ENCODE results near the gene PELI1.

PELI1 gene

GRCh38 chr2:64128406-64128805 is 15.8 kb downstream of the PELI1 start:
- TF ChIP-seq CTCF (IDR thresholded peaks at IDR 0.05; ENCODE audit: poor library complexity, severe bottlenecking): no peak
- DNase-seq (ENCODE audit: low spot score) (no peak), ATAC-seq (ENCODE audit: low read depth) (no peak)
- Histone ChIP-seq H3K9me3 (ENCODE audit: severe bottlenecking) (no peaks in the 10 kb centered on the region), H3K4me1 (ENCODE audit: insufficient read depth, poor library complexity, severe bottlenecking) (peaks cover 4% of the 10 kb centered on the region), H3K4me3 (ENCODE audit: severe bottlenecking) (no peak overlapping the region), H3K27me3 (ENCODE audit: insufficient read depth, poor library complexity, severe bottlenecking) (no peaks in the 10 kb centered on the region), H3K36me3 (ENCODE audit: low read depth) (0 out of 2 replicates have a peak, but pooled peaks cover 4% of the 10 kb centered on the region), H3K27ac (ENCODE audit: poor library complexity, severe bottlenecking) (no peak overlapping the region)

GRCh38 chr2:64127119-64127518 is 17.1 kb downstream of the PELI1 start:
- Histone ChIP-seq H3K27me3 (ENCODE audit: insufficient read depth, poor library complexity, severe bottlenecking) (no peaks in the 10 kb centered on the region), H3K4me3 (ENCODE audit: severe bottlenecking) (no peak overlapping the region), H3K9me3 (ENCODE audit: severe bottlenecking) (no peaks in the 10 kb centered on the region), H3K36me3 (ENCODE audit: low read depth) (0 out of 2 replicates have a peak, but pooled peaks cover under 1% of the 10 kb centered on the region), H3K27ac (ENCODE audit: poor library complexity, severe bottlenecking) (no peak overlapping the region), H3K4me1 (ENCODE audit: insufficient read depth, poor library complexity, severe bottlenecking) (no peaks in the 10 kb centered on the region)
- ATAC-seq (ENCODE audit: low read depth): no peak
- DNase-seq (ENCODE audit: low spot score): no peak
- no peak for TF ChIP-seq CTCF (IDR thresholded peaks at IDR 0.05; ENCODE audit: poor library complexity, severe bottlenecking)

- Histone ChIP-seq H3K4me3 (ENCODE audit: severe bottlenecking) (no peak overlapping the region), H3K9me3 (ENCODE audit: severe bottlenecking) (no peaks in the 10 kb centered on the region), H3K27me3 (ENCODE audit: insufficient read depth, poor library complexity, severe bottlenecking) (no peaks in the 10 kb centered on the region), H3K36me3 (ENCODE audit: low read depth) (no peaks in the 10 kb centered on the region), H3K27ac (ENCODE audit: poor library complexity, severe bottlenecking) (no peak overlapping the region), H3K4me1 (ENCODE audit: insufficient read depth, poor library complexity, severe bottlenecking) (peaks cover under 1% of the 10 kb centered on the region)
- TF ChIP-seq CTCF (IDR thresholded peaks at IDR 0.05; ENCODE audit: poor library complexity, severe bottlenecking): no peak
- DNase-seq (ENCODE audit: low spot score) (no peak), ATAC-seq (ENCODE audit: low read depth) (no peak)
These were observed 17.6 kb downstream of the PELI1 start for GRCh38 chr2:64126601-64127000.

GRCh38 chr2:64124571-64124970 is 19.6 kb downstream of the PELI1 start:
- peaks cover 19% of the 10 kb centered on the region for H3K4me1 ChIP-seq (ENCODE audit: insufficient read depth, poor library complexity, severe bottlenecking)
- 0 out of 2 replicates have a peak, but pooled peaks cover 3% of the 10 kb centered on the region for H3K36me3 ChIP-seq (ENCODE audit: low read depth)
- ATAC-seq (ENCODE audit: low read depth) (no peak), DNase-seq (ENCODE audit: low spot score) (no peak)
- no peak overlapping the region for H3K27ac ChIP-seq (ENCODE audit: poor library complexity, severe bottlenecking)
- H3K27me3 ChIP-seq (ENCODE audit: insufficient read depth, poor library complexity, severe bottlenecking): no peaks in the 10 kb centered on the region
- TF ChIP-seq CTCF (IDR thresholded peaks at IDR 0.05; ENCODE audit: poor library complexity, severe bottlenecking): no peak
- no peaks in the 10 kb centered on the region for H3K9me3 ChIP-seq (ENCODE audit: severe bottlenecking)
- H3K4me3 ChIP-seq (ENCODE audit: severe bottlenecking): no peak overlapping the region

- H3K27me3 ChIP-seq (ENCODE audit: insufficient read depth, poor library complexity, severe bottlenecking): no peaks in the 10 kb centered on the region
- TF ChIP-seq CTCF (IDR thresholded peaks at IDR 0.05; ENCODE audit: poor library complexity, severe bottlenecking): no peak
- no peak overlapping the region for H3K4me3 ChIP-seq (ENCODE audit: severe bottlenecking)
- no peak for ATAC-seq (ENCODE audit: low read depth)
- H3K36me3 ChIP-seq (ENCODE audit: low read depth): 0 out of 2 replicates have a peak, but pooled peaks cover 3% of the 10 kb centered on the region
- H3K4me1 ChIP-seq (ENCODE audit: insufficient read depth, poor library complexity, severe bottlenecking): peaks cover 23% of the 10 kb centered on the region
- DNase-seq (ENCODE audit: low spot score): no peak
- H3K27ac ChIP-seq (ENCODE audit: poor library complexity, severe bottlenecking): no peak overlapping the region
- no peaks in the 10 kb centered on the region for H3K9me3 ChIP-seq (ENCODE audit: severe bottlenecking)
These were observed 20.1 kb downstream of the PELI1 start for GRCh38 chr2:64124168-64124567.
